DOHH2 (cell line): Measurements from ENCODE around the gene DDX28.

Source experiments
- CTCF ChIP-seq: fragments of 200-600 bp; sonication (generic); IDR thresholded peaks from one replicate; pipeline ENCODE4 v1.5.1; 2014; ENCODE audit warnings: antibody characterized with exemption, mild to moderate bottlenecking, low read depth, low read length; ENCODE audit not compliant: poor library complexity, severe bottlenecking
- EZH2phosphoT487 ChIP-seq: fragments of 200-600 bp; sonication (generic); IDR thresholded peaks from 2 replicates; pipeline ENCODE4 v1.6.1; 2017; ENCODE audit warnings: borderline replicate concordance, mild to moderate bottlenecking, antibody characterized with exemption, low read length, moderate library complexity, mixed read lengths

GRCh38 chr16:68072038-68072695 is 49.1 kb upstream of the DDX28 start:
- no peak for TF ChIP-seq CTCF
- no peak for TF ChIP-seq EZH2phosphoT487
